Lung (tissue), 12 donors: ENCODE measurements around the gene YAP1. TPM values are rescaled to one million over a fixed set of nuclear protein-coding genes. Genes with fewer than 3 reads are reported as not detected.
A peak's percentile ranks its signal among the peaks of the same experiment; 100 is the strongest.

Experiments used
- ATAC-seq: fragments of 200-7000 bp; cut with Tn5 transposase; one replicate; pipeline ENCODE4 v1.9.1; 2020; ENCODE audit warnings: moderate number of reproducible peaks; ENCODE audit not compliant: insufficient read depth, low FRiP score
- DNase-seq, 3 donors: peaks; one replicate each; pipeline ENCODE4 v3.0.0-alpha.2; 2013 to 2017
- H3K27ac ChIP-seq, 2 donors: one replicate each; pipeline ENCODE4 v1.5.1; 2013; ENCODE audit warnings: mild to moderate bottlenecking in 2 of 2, moderate library complexity in 2 of 2, control low read depth in 1 of 2, inconsistent platforms in 1 of 2, low read depth in 1 of 2, low read length in 1 of 2
- H3K27me3 ChIP-seq, 3 donors: one replicate each; pipeline ENCODE4 v1.5.1; 2013; ENCODE audit warnings: low read length in 2 of 3; ENCODE audit not compliant: control insufficient read depth in 3 of 3, insufficient read depth in 3 of 3
- H3K36me3 ChIP-seq, 4 donors: one replicate each; pipeline ENCODE4 v1.5.1; 2013; ENCODE audit warnings: low read length in 4 of 4, mild to moderate bottlenecking in 1 of 4, moderate library complexity in 1 of 4; ENCODE audit not compliant: control insufficient read depth in 4 of 4, insufficient read depth in 4 of 4
- H3K4me1 ChIP-seq, 5 donors: one replicate each; pipeline ENCODE4 v1.5.1; 2013; ENCODE audit warnings: low read length in 5 of 5, mild to moderate bottlenecking in 2 of 5, moderate library complexity in 1 of 5; ENCODE audit not compliant: control insufficient read depth in 5 of 5, insufficient read depth in 5 of 5
- H3K4me3 ChIP-seq: one replicate; pipeline ENCODE4 v1.5.1; 2013; ENCODE audit warnings: mild to moderate bottlenecking, control low read depth, moderate library complexity
- H3K9ac ChIP-seq, 2 donors: one replicate each; pipeline ENCODE4 v1.5.1; 2013; ENCODE audit warnings: low read length in 2 of 2, control low read depth in 1 of 2; ENCODE audit not compliant: insufficient read depth in 1 of 2
- H3K9me3 ChIP-seq, 4 donors: one replicate each; pipeline ENCODE4 v1.5.1; 2013; ENCODE audit warnings: low read length in 3 of 4, mild to moderate bottlenecking in 1 of 4, moderate library complexity in 1 of 4; ENCODE audit not compliant: control insufficient read depth in 4 of 4, insufficient read depth in 3 of 4
- WGBS, 2 donors: extraction: QIAGEN DNeasy Blood & Tissue Kit; methylation state at CpG; one replicate each; pipeline ENCODE4 v1.1.7; 2013; 5-methylcytosine and 5-hydroxymethylcytosine counted together
- polyA plus RNA-seq, 2 donors: library from polyadenylated mRNA; stranded (reverse); fragments of 200-250 nt; gene quantifications; one replicate each; pipeline ENCODE4 v1.2.1, GENCODE V29; 2013
- total RNA-seq, 2 donors: library from RNA; depleted of rRNA in 1 of 2; stranded (reverse); fragments of >200 nt in 1 of 2; gene quantifications; one replicate each; pipeline ENCODE4 v1.2.1, GENCODE V29; 2014 to 2021
- TF ChIP-seq, protein P1 (sequence below): IDR thresholded peaks from 2 replicates; pipeline ENCODE4 v1.5.1; 2012; ENCODE audit warnings: mild to moderate bottlenecking; ENCODE audit errors: control extremely low read depth, extremely low read depth
- donor health status: control.
- donor health status: control.
- donor health status: Bipolar disorder and iron deficiency.
- donor health status: healthy.
- donor health status: DM: yes; HTN: yes; CAD: no.

YAP1 gene
- total and polyA plus RNA-seq, 4 donors: 29.5 to 257 (median 80.4) TPM

- no peaks in the 10 kb centered on the region for H3K27me3 ChIP-seq
- peak; percentile 96 to 97 (median 96) for DNase-seq
- H3K27ac ChIP-seq: peak overlapping the region; percentile 99
- H3K9me3 ChIP-seq: no peaks in the 10 kb centered on the region
- peak overlapping the region; percentile 86 for H3K4me3 ChIP-seq
- H3K36me3 ChIP-seq: peaks cover 0 to 13% (median 0%) of the 10 kb centered on the region in 4 donors
- H3K4me1 ChIP-seq: peaks cover 2 to 43% (median 7%) of the 10 kb centered on the region in 5 donors
- peak overlapping the region; percentile 94 to 97 for H3K9ac ChIP-seq
- TF ChIP-seq, protein P1, sequence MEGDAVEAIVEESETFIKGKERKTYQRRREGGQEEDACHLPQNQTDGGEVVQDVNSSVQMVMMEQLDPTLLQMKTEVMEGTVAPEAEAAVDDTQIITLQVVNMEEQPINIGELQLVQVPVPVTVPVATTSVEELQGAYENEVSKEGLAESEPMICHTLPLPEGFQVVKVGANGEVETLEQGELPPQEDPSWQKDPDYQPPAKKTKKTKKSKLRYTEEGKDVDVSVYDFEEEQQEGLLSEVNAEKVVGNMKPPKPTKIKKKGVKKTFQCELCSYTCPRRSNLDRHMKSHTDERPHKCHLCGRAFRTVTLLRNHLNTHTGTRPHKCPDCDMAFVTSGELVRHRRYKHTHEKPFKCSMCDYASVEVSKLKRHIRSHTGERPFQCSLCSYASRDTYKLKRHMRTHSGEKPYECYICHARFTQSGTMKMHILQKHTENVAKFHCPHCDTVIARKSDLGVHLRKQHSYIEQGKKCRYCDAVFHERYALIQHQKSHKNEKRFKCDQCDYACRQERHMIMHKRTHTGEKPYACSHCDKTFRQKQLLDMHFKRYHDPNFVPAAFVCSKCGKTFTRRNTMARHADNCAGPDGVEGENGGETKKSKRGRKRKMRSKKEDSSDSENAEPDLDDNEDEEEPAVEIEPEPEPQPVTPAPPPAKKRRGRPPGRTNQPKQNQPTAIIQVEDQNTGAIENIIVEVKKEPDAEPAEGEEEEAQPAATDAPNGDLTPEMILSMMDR: no peak
- ATAC-seq: peak; percentile 44
- 1 to 2% methylated on average over 59 to 61 of the region's 61 CpGs for WGBS, 2 donors
Observed at GRCh38 chr11:102111011-102111786, 952 bp downstream of the YAP1 start.

GRCh38 chr11:102111787-102112508 is 1.7 kb downstream of the YAP1 start:
- peak in 1 of 3 donors; percentile 88 for DNase-seq
- ATAC-seq: peak; percentile 48
- TF ChIP-seq, protein P1: no peak
- Histone ChIP-seq H3K9ac (peak overlapping the region; percentile 94 to 97), H3K4me3 (peak overlapping the region; percentile 54), H3K36me3 (peaks cover 0 to 19% (median 0%) of the 10 kb centered on the region in 4 donors), H3K4me1 (peaks cover 2 to 46% (median 10%) of the 10 kb centered on the region in 5 donors), H3K27me3 (no peaks in the 10 kb centered on the region), H3K27ac (peak overlapping the region; percentile 99), H3K9me3 (no peaks in the 10 kb centered on the region)
- 3% methylated on average over 20 of the region's 20 CpGs for WGBS, 2 donors

DNA sequence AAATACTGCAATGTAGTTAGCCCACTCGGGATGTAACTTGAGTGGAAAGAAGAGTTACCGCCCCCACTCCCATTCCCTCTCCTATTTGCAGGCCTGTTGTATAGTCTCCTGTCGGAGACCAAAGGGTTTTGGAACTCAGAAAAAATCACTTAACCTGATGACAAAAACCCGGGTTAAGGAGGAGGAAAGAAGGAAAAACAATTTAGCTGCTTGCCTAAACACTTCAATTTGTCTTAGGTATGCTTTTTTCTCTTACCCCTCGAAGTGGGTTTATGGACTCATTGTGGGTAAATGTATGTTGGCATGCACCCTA is 2.2 kb downstream of the YAP1 start:
- 9 to 17% methylated on average over 5 of the region's 5 CpGs for WGBS, 2 donors
- H3K27me3 ChIP-seq: no peaks in the 10 kb centered on the region
- DNase-seq (peak; percentile 23 to 75 (median 69)), ATAC-seq (no peak)
- peak overlapping the region; percentile 94 to 97 for H3K9ac ChIP-seq
- TF ChIP-seq, protein P1: no peak
- peak overlapping the region; percentile 32 for H3K4me3 ChIP-seq
- H3K27ac ChIP-seq: peak overlapping the region; percentile 89 to 99
- H3K4me1 ChIP-seq: peaks cover 2 to 51% (median 13%) of the 10 kb centered on the region in 5 donors
- no peaks in the 10 kb centered on the region for H3K9me3 ChIP-seq
- H3K36me3 ChIP-seq: peaks cover 0 to 23% (median 0%) of the 10 kb centered on the region in 4 donors
